GM23338 (cell line): ENCODE results near the gene ZNF19. TPM values are rescaled to one million over a fixed set of nuclear protein-coding genes. Genes with fewer than 3 reads are reported as not detected.

Source experiments
- ATAC-seq: fragments of 200-7000 bp; cut with Tn5 transposase; 3 replicates; pipeline ENCODE4 v1.9.1; 2020
- DNase-seq: peaks from one replicate; pipeline ENCODE4 v3.0.0-alpha.2; 2015; ENCODE audit warnings: low spot score
- H2AFZ ChIP-seq: fragments of 200-600 bp; sonication (generic); 2 replicates; pipeline ENCODE4 v1.8.0; 2016; ENCODE audit warnings: antibody characterized with exemption, mild to moderate bottlenecking, moderate library complexity
- H3F3A ChIP-seq: fragments of 200-600 bp; sonication (generic); replicated peaks from 2 replicates; pipeline ENCODE4 v1.8.0; 2017; ENCODE audit warnings: antibody characterized with exemption, mixed run types, low read depth
- H3K27ac ChIP-seq: fragments of 200-600 bp; sonication (generic); 2 replicates; pipeline ENCODE4 v1.6.1; 2016; ENCODE audit warnings: low read depth
- H3K27me3 ChIP-seq: fragments of 200-600 bp; sonication (generic); 2 replicates; pipeline ENCODE4 v1.8.0; 2016; ENCODE audit warnings: mild to moderate bottlenecking, mixed run types, moderate library complexity; ENCODE audit not compliant: insufficient read depth
- H3K36me3 ChIP-seq: fragments of 200-600 bp; sonication (generic); 2 replicates; pipeline ENCODE4 v1.8.0; 2016; ENCODE audit warnings: mild to moderate bottlenecking; ENCODE audit not compliant: insufficient read depth
- H3K4me1 ChIP-seq: fragments of 200-600 bp; sonication (generic); 2 replicates; pipeline ENCODE4 v1.8.0; 2016; ENCODE audit warnings: mild to moderate bottlenecking, moderate library complexity; ENCODE audit not compliant: insufficient read depth
- H3K4me2 ChIP-seq: fragments of 200-600 bp; sonication (generic); 2 replicates; pipeline ENCODE4 v1.7.1; 2017; ENCODE audit warnings: mixed run types
- H3K4me3 ChIP-seq: fragments of 200-600 bp; sonication (generic); 2 replicates; pipeline ENCODE4 v1.6.1; 2016; ENCODE audit warnings: mixed run types
- H3K79me2 ChIP-seq: fragments of 200-600 bp; sonication (generic); replicated peaks from 2 replicates; pipeline ENCODE4 v1.8.0; 2017; ENCODE audit warnings: mild to moderate bottlenecking; ENCODE audit not compliant: insufficient read depth
- H3K9me2 ChIP-seq: fragments of 200-600 bp; sonication (generic); 2 replicates; pipeline ENCODE4 v1.8.0; 2017; ENCODE audit not compliant: insufficient read depth
- H4K20me1 ChIP-seq: fragments of 200-600 bp; sonication (generic); replicated peaks from 2 replicates; pipeline ENCODE4 v1.8.0; 2017; ENCODE audit warnings: mild to moderate bottlenecking; ENCODE audit not compliant: insufficient read depth
- H3K27ac Mint-ChIP-seq: 2 replicates; pipeline ENCODE4 v1.8.0; 2020; ENCODE audit warnings: inconsistent platforms, mild to moderate bottlenecking, moderate library complexity, mixed read lengths
- H3K27me3 Mint-ChIP-seq: 3 replicates; pipeline ENCODE4 v1.8.0; 2022; ENCODE audit warnings: low read depth, mild to moderate bottlenecking, moderate library complexity, mixed read lengths, inconsistent platforms; ENCODE audit not compliant: insufficient read depth, poor library complexity
- H3K36me3 Mint-ChIP-seq: 3 replicates; pipeline ENCODE4 v1.8.0; 2021; ENCODE audit warnings: low read depth, mild to moderate bottlenecking, inconsistent platforms, moderate library complexity, mixed read lengths
- H3K4me1 Mint-ChIP-seq: 3 replicates; pipeline ENCODE4 v1.8.0; 2020; ENCODE audit warnings: mild to moderate bottlenecking, inconsistent platforms, mixed read lengths
- H3K4me3 Mint-ChIP-seq: 3 replicates; pipeline ENCODE4 v1.8.0; 2021; ENCODE audit warnings: moderate library complexity, mild to moderate bottlenecking, inconsistent platforms, mixed read lengths
- H3K9me3 Mint-ChIP-seq: 3 replicates; pipeline ENCODE4 v1.8.0; 2020; ENCODE audit warnings: moderate library complexity, mild to moderate bottlenecking, inconsistent platforms, mixed read lengths
- EZH2phosphoT487 ChIP-seq: fragments of 200-600 bp; sonication (generic); IDR thresholded peaks from one replicate; pipeline ENCODE4 v1.8.1; 2018; ENCODE audit warnings: antibody characterized with exemption; ENCODE audit not compliant: unreplicated experiment
- POLR2AphosphoS5 ChIP-seq: IDR thresholded peaks from 2 replicates; pipeline ENCODE4 v1.6.1; 2016; ENCODE audit warnings: antibody characterized with exemption, low read depth
- STAT1 ChIP-seq: IDR thresholded peaks from one replicate; pipeline ENCODE4 v1.6.1; 2016; ENCODE audit warnings: antibody characterized with exemption; ENCODE audit not compliant: unreplicated experiment
- ZNF114 ChIP-seq: fragments of 250-450 bp; sonication (Bioruptor Pico); IDR thresholded peaks from 2 replicates; pipeline ENCODE4 v1.5.0; 2020; ENCODE audit warnings: mild to moderate bottlenecking, moderate library complexity
- ZNF331 ChIP-seq: fragments of 250-450 bp; sonication (Bioruptor Pico); IDR thresholded peaks from 2 replicates; pipeline ENCODE4 v1.5.0; 2020; ENCODE audit warnings: low read depth, mild to moderate bottlenecking, moderate library complexity
- polyA plus RNA-seq: library from polyadenylated mRNA; unstranded; fragments of >200 nt; fragmentation: Nextera tagmentation; extraction: Ambion mirVana; gene quantifications from 2 replicates; pipeline ENCODE4 v1.2.1, GENCODE V29; 2016
- total RNA-seq: library from RNA; depleted of rRNA; stranded (reverse); fragments of >200 nt; shearing (Covaris generic); gene quantifications from 2 replicates; pipeline ENCODE4 v1.2.3, GENCODE V29; 2014
- TF ChIP-seq, protein P1 (sequence below): IDR thresholded peaks from one replicate; pipeline ENCODE4 v1.6.1; 2018; ENCODE audit warnings: antibody characterized with exemption; ENCODE audit not compliant: unreplicated experiment
- TF ChIP-seq, protein P2 (sequence below): fragments of 250-450 bp; sonication (Bioruptor Pico); IDR thresholded peaks from 2 replicates; pipeline ENCODE4 v1.5.0; 2020; ENCODE audit warnings: mild to moderate bottlenecking, moderate library complexity

ZNF19 gene
- total and polyA plus RNA-seq, 2 experiments from 2014 or later: 1.0 to 4.8 TPM

GRCh38 chr16:71428385-71428784, 60.7 kb downstream of the ZNF19 start:
- ATAC-seq (no peak), DNase-seq (no peak)
- H3K4me3 ChIP-seq: no peak overlapping the region
- H3K9me2 ChIP-seq: no peaks in the 10 kb centered on the region
- H3K4me3 Mint-ChIP-seq: no peak overlapping the region
- H3K36me3 Mint-ChIP-seq: peaks cover 3% of the 10 kb centered on the region; the same call in 1 of the 3 replicates
- H3K4me1 Mint-ChIP-seq: peaks cover 7% of the 10 kb centered on the region; the same call in 2 of the 3 replicates
- H3K27me3 ChIP-seq: peaks cover 10% of the 10 kb centered on the region; the same call in 1 of the 2 replicates
- peaks cover 6% of the 10 kb centered on the region for H3F3A ChIP-seq
- H3K4me2 ChIP-seq: no peak overlapping the region
- no peak overlapping the region for H2AFZ ChIP-seq
- peaks cover 25% of the 10 kb centered on the region for H3K27me3 Mint-ChIP-seq
- no peaks in the 10 kb centered on the region for H4K20me1 ChIP-seq
- H3K9me3 Mint-ChIP-seq: peaks cover 3% of the 10 kb centered on the region; the same call in 2 of the 3 replicates
- no peaks in the 10 kb centered on the region for H3K79me2 ChIP-seq
- TF ChIP-seq ZNF331 (CRISPR knock-in tag): no peak
- TF ChIP-seq, protein P1, sequence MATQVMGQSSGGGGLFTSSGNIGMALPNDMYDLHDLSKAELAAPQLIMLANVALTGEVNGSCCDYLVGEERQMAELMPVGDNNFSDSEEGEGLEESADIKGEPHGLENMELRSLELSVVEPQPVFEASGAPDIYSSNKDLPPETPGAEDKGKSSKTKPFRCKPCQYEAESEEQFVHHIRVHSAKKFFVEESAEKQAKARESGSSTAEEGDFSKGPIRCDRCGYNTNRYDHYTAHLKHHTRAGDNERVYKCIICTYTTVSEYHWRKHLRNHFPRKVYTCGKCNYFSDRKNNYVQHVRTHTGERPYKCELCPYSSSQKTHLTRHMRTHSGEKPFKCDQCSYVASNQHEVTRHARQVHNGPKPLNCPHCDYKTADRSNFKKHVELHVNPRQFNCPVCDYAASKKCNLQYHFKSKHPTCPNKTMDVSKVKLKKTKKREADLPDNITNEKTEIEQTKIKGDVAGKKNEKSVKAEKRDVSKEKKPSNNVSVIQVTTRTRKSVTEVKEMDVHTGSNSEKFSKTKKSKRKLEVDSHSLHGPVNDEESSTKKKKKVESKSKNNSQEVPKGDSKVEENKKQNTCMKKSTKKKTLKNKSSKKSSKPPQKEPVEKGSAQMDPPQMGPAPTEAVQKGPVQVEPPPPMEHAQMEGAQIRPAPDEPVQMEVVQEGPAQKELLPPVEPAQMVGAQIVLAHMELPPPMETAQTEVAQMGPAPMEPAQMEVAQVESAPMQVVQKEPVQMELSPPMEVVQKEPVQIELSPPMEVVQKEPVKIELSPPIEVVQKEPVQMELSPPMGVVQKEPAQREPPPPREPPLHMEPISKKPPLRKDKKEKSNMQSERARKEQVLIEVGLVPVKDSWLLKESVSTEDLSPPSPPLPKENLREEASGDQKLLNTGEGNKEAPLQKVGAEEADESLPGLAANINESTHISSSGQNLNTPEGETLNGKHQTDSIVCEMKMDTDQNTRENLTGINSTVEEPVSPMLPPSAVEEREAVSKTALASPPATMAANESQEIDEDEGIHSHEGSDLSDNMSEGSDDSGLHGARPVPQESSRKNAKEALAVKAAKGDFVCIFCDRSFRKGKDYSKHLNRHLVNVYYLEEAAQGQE: no peak
- TF ChIP-seq, protein P2, sequence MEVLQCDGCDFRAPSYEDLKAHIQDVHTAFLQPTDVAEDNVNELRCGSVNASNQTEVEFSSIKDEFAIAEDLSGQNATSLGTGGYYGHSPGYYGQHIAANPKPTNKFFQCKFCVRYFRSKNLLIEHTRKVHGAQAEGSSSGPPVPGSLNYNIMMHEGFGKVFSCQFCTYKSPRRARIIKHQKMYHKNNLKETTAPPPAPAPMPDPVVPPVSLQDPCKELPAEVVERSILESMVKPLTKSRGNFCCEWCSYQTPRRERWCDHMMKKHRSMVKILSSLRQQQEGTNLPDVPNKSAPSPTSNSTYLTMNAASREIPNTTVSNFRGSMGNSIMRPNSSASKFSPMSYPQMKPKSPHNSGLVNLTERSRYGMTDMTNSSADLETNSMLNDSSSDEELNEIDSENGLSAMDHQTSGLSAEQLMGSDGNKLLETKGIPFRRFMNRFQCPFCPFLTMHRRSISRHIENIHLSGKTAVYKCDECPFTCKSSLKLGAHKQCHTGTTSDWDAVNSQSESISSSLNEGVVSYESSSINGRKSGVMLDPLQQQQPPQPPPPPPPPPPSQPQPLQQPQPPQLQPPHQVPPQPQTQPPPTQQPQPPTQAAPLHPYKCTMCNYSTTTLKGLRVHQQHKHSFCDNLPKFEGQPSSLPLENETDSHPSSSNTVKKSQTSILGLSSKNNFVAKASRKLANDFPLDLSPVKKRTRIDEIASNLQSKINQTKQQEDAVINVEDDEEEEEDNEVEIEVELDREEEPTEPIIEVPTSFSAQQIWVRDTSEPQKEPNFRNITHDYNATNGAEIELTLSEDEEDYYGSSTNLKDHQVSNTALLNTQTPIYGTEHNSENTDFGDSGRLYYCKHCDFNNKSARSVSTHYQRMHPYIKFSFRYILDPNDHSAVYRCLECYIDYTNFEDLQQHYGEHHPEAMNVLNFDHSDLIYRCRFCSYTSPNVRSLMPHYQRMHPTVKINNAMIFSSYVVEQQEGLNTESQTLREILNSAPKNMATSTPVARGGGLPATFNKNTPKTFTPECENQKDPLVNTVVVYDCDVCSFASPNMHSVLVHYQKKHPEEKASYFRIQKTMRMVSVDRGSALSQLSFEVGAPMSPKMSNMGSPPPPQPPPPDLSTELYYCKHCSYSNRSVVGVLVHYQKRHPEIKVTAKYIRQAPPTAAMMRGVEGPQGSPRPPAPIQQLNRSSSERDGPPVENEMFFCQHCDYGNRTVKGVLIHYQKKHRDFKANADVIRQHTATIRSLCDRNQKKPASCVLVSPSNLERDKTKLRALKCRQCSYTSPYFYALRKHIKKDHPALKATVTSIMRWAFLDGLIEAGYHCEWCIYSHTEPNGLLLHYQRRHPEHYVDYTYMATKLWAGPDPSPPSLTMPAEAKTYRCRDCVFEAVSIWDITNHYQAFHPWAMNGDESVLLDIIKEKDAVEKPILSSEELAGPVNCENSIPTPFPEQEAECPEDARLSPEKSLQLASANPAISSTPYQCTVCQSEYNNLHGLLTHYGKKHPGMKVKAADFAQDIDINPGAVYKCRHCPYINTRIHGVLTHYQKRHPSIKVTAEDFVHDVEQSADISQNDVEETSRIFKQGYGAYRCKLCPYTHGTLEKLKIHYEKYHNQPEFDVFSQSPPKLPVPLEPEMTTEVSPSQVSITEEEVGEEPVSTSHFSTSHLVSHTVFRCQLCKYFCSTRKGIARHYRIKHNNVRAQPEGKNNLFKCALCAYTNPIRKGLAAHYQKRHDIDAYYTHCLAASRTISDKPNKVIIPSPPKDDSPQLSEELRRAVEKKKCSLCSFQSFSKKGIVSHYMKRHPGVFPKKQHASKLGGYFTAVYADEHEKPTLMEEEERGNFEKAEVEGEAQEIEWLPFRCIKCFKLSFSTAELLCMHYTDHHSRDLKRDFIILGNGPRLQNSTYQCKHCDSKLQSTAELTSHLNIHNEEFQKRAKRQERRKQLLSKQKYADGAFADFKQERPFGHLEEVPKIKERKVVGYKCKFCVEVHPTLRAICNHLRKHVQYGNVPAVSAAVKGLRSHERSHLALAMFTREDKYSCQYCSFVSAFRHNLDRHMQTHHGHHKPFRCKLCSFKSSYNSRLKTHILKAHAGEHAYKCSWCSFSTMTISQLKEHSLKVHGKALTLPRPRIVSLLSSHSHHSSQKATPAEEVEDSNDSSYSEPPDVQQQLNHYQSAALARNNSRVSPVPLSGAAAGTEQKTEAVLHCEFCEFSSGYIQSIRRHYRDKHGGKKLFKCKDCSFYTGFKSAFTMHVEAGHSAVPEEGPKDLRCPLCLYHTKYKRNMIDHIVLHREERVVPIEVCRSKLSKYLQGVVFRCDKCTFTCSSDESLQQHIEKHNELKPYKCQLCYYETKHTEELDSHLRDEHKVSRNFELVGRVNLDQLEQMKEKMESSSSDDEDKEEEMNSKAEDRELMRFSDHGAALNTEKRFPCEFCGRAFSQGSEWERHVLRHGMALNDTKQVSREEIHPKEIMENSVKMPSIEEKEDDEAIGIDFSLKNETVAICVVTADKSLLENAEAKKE (CRISPR knock-in tag): no peak
- no peak for TF ChIP-seq STAT1
- TF ChIP-seq ZNF114 (CRISPR knock-in tag): no peak
- TF ChIP-seq POLR2AphosphoS5: no peak
- no peak for TF ChIP-seq EZH2phosphoT487
- no peak overlapping the region for H3K27ac Mint-ChIP-seq
- H3K36me3 ChIP-seq: no peaks in the 10 kb centered on the region
- H3K4me1 ChIP-seq: peaks cover 12% of the 10 kb centered on the region; the same call in 1 of the 2 replicates
- no peak overlapping the region for H3K27ac ChIP-seq
